HG03558 (cell line): ENCODE measurements around the gene ZNF674.
"Not testable (repeated sequence)": the region's sequence is repeated elsewhere in the genome, so short reads cannot be mapped to it uniquely, and the experiment has no call there.

Source experiments
- ATAC-seq: cut with Tn5 transposase; IDR thresholded peaks from one replicate; pipeline ENCODE4 v1.9.1; 2021; ENCODE audit warnings: moderate number of reproducible peaks; ENCODE audit not compliant: unreplicated experiment; ENCODE audit errors: extremely low read depth

The ZNF674 gene

GRCh38 chrX:46485897-46486296, 59.3 kb downstream of the ZNF674 start:
- ATAC-seq: no peak

GRCh38 chrX:46478634-46479033, 66.6 kb downstream of the ZNF674 start:
- not testable (repeated sequence) for ATAC-seq

GRCh38 chrX:46477435-46477834, 67.8 kb downstream of the ZNF674 start:
- no peak for ATAC-seq

- ATAC-seq: no peak
These were observed 80.0 kb downstream of the ZNF674 start for GRCh38 chrX:46465203-46465602.

- no peak for ATAC-seq
These were observed 81.5 kb downstream of the ZNF674 start for GRCh38 chrX:46463682-46464081.

- ATAC-seq: peak; percentile 69
These were observed 83.5 kb downstream of the ZNF674 start for GRCh38 chrX:46461660-46462191.

- ATAC-seq: not testable (repeated sequence)
These were observed 84.2 kb downstream of the ZNF674 start for GRCh38 chrX:46460801-46461659.

GRCh38 chrX:46459603-46460002, 85.6 kb downstream of the ZNF674 start:
- ATAC-seq: no peak

GRCh38 chrX:46456125-46456922, 88.9 kb downstream of the ZNF674 start:
- ATAC-seq: no peak
